Epithelial cell of proximal tubule (primary cell): ENCODE results near the gene TEX53. TPM values are rescaled to one million over a fixed set of nuclear protein-coding genes. Genes with fewer than 3 reads are reported as not detected.

Experiments
- DNase-seq: peaks from one replicate; pipeline ENCODE4 v3.0.0-alpha.2; 2011; ENCODE audit warnings: low read depth
- H3K4me3 ChIP-seq: 2 replicates; pipeline ENCODE4 v1.5.1; 2011; ENCODE audit warnings: low read depth, mild to moderate bottlenecking, low read length
- total RNA-seq: library from RNA; depleted of rRNA; stranded (reverse); fragments of >200 nt; gene quantifications from 2 replicates; pipeline ENCODE4 v1.2.3, GENCODE V29; 2015
- TF ChIP-seq, protein P1 (sequence below): conservative IDR thresholded peaks from 2 replicates; pipeline ENCODE4 v1.5.1; 2012; ENCODE audit warnings: low read depth, mild to moderate bottlenecking, low read length

The TEX53 gene
- total RNA-seq, 1 donor from 2014 or later, result not detected

DNA sequence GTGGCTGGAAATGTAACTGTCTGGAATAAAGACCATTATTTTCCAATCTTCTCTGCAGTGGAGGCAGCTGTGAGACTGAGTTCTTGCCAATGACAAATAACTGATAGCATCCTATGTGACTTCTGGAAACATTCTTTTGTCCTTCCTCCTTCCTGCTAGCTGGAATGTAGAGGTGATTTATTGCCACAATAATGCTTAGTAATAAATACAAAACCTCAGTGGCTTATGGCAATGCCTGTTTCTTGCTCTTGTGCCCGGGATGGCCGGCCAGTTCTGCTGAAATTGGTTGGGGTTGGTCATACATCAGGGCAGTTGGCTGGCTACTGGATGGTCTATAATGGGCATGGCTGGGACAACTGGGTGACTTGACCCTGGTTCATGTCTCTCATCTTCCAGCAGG is 36.5 kb upstream of the TEX53 start:
- no peak overlapping the region for H3K4me3 ChIP-seq
- no peak for DNase-seq
- TF ChIP-seq, protein P1, sequence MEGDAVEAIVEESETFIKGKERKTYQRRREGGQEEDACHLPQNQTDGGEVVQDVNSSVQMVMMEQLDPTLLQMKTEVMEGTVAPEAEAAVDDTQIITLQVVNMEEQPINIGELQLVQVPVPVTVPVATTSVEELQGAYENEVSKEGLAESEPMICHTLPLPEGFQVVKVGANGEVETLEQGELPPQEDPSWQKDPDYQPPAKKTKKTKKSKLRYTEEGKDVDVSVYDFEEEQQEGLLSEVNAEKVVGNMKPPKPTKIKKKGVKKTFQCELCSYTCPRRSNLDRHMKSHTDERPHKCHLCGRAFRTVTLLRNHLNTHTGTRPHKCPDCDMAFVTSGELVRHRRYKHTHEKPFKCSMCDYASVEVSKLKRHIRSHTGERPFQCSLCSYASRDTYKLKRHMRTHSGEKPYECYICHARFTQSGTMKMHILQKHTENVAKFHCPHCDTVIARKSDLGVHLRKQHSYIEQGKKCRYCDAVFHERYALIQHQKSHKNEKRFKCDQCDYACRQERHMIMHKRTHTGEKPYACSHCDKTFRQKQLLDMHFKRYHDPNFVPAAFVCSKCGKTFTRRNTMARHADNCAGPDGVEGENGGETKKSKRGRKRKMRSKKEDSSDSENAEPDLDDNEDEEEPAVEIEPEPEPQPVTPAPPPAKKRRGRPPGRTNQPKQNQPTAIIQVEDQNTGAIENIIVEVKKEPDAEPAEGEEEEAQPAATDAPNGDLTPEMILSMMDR, result no peak

DNA sequence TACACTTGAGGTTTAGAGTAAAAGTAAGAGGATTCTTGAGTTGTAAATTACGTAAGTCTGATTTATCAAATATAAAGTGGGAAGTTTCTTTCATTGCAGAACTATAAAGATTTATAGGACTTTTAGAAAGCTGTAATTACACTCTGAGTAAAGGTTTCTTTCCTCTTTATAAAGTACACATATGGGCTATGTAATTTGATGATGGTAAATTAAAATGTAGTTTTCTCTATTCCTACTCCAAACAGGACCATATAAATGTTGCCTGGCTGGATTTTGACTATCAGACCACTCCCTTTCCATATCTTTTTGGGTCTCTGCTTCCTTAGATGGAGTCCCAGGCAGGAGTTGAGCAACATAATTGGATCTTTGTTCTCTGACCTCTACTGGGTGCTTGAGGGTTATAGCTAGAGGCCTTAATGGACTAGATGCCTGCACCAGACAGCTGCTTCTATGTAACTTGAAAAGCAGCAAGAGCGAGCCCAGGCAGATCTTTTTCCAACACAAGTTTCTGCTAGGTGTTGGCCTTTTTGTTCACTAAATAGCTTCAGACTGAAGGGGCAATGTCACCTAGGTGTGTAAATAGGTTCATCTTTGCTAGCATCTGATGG is 35.7 kb upstream of the TEX53 start:
- no peak for DNase-seq
- no peak overlapping the region for H3K4me3 ChIP-seq
- TF ChIP-seq, protein P1, result no peak

DNA sequence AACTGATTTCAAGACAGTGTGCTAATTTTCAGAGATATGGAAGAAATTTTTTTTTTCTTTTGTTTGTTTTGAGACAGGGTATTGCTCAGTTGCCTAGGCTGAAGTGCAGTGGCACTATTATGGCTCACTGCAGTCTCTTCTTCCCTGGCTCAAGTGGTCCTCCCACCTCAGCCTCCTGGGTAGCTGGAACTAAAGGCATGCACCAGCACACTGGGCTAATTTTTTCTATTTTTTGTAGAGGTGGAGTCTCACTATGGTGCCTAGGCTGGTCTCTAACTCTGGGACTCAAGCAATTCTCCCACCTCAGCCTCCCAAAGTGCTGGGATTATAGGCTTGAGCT is 34.3 kb upstream of the TEX53 start:
- no peak for DNase-seq
- TF ChIP-seq, protein P1, result no peak
- no peak overlapping the region for H3K4me3 ChIP-seq

DNA sequence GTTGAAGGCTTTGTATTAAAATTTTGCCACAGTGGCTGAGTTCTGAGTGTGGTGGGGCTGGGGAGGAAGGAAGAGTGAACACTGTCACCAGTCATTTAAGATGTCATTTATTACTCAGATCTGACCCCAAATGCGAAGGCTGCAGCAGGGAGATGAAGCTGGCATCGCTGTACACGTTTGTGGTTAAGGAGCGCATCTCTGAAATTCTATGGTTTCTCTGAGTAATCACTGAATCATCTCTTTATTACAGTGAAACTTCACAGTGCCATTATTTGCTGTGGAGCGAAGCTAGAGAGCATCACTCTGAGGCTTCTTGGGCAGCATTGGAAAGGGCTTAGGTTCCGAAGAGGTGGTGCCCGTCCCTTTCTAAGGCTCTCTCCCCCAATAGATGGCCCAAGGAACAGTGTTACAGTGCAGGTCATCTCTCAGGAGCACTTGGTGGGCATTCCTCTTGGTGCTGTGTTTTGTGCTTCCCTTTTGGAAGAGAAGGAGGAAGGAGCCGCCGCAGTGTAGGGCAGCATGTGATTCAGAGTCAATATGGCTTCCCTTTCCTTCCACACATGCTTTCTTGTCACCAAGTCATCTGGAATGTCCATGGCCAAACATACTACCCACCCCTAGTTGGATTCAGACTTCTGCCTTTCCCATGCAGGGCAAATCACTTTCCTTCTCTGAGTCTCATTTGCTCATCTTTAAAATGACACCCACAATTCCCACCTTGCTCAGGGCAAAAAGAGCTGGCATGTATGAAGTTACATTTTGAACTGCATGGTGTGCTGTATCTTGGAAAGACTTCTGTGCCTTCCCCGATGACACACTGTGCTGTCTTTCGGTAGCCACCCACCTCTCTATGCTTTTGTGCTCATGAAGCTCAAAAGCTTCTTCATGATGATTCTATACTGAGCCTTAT is 33.7 kb upstream of the TEX53 start:
- H3K4me3 ChIP-seq, result no peak overlapping the region
- peak; percentile 50 for DNase-seq
- TF ChIP-seq, protein P1, result no peak

DNA sequence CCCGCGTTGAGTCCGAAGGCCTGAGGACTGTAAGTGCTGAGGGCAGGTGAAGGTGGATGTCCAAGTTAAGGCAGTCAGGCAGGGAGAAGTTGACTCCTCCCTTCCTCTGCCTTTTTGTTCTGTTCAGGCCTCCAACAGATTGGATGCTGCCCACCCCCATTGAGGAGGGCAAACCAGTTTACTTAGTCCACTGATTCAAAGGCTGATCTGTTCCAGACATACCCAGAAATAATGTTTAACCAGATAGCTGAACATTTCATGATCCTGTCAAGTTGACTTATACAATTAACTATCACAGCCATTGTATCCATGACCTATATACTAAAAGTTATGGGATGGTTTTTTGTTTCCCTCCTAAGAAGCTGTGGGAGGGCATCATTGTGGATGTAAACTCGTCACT is 32.7 kb upstream of the TEX53 start:
- peak; percentile 6 for DNase-seq
- TF ChIP-seq, protein P1, result no peak
- no peak overlapping the region for H3K4me3 ChIP-seq

DNA sequence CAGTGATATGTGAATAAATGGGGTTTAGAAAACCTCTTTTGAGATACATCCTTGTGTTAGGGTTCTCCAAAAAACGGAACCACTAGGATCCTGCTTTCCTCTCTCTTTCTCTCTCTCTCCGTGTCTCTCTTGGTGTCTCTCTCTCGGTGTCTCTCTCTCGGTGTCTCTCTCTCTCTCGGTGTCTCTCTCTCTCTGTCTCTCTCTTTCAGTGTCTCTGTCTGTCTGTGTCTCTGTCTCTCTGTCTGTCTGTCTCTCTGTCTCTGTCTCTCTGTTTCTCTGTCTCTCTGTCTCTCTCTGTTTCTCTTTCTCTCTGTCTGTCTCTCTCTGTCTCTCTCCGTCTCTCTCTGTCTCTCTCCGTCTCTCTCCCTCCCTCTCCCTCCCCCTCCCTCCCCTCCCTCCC is 32.2 kb upstream of the TEX53 start:
- DNase-seq, result no peak
- H3K4me3 ChIP-seq, result no peak overlapping the region
- TF ChIP-seq, protein P1, result no peak
